H9 (cell line): ENCODE measurements around the gene PTOV1. TPM values are rescaled to one million over a fixed set of nuclear protein-coding genes. Genes with fewer than 3 reads are reported as not detected.

Experiments
- DNase-seq: peaks from one replicate; pipeline ENCODE4 v3.0.0-alpha.2; 2017
- H2AFZ ChIP-seq: one replicate; pipeline ENCODE4 v1.6.1; 2013; ENCODE audit warnings: mild to moderate bottlenecking, low read length, control low read depth, moderate library complexity
- H2AK5ac ChIP-seq: 2 replicates; pipeline ENCODE4 v1.6.1; 2013; ENCODE audit warnings: low read length, control low read depth, mixed read lengths; ENCODE audit not compliant: insufficient read length
- H2BK120ac ChIP-seq: one replicate; pipeline ENCODE4 v1.6.1; 2013; ENCODE audit warnings: low read depth, mild to moderate bottlenecking, low read length, control low read depth, inconsistent platforms; ENCODE audit not compliant: poor library complexity, severe bottlenecking
- H2BK12ac ChIP-seq: 2 replicates; pipeline ENCODE4 v1.6.1; 2013; ENCODE audit warnings: low read length, control low read depth, mixed read lengths, low read depth; ENCODE audit not compliant: insufficient read length
- H2BK15ac ChIP-seq: 2 replicates; pipeline ENCODE4 v1.6.1; 2013; ENCODE audit warnings: low read depth, low read length, control low read depth
- H2BK20ac ChIP-seq: one replicate; pipeline ENCODE4 v1.6.1; 2013; ENCODE audit warnings: low read depth, mild to moderate bottlenecking, low read length, control low read depth, inconsistent platforms; ENCODE audit not compliant: poor library complexity, severe bottlenecking
- H2BK5ac ChIP-seq: 2 replicates; pipeline ENCODE4 v1.6.1; 2013; ENCODE audit warnings: low read length, control low read depth, mixed read lengths; ENCODE audit not compliant: insufficient read length
- H3K14ac ChIP-seq: 2 replicates; pipeline ENCODE4 v1.6.1; 2013; ENCODE audit warnings: low read length, control low read depth; ENCODE audit not compliant: insufficient read depth
- H3K18ac ChIP-seq: 2 replicates; pipeline ENCODE4 v1.6.1; 2013; ENCODE audit warnings: low read depth, mild to moderate bottlenecking, mixed read lengths, low read length, control low read depth; ENCODE audit not compliant: insufficient read length
- H3K23ac ChIP-seq: 2 replicates; pipeline ENCODE4 v1.6.1; 2013; ENCODE audit warnings: low read length, control low read depth, mixed read lengths, low read depth; ENCODE audit not compliant: insufficient read length
- H3K23me2 ChIP-seq: 2 replicates; pipeline ENCODE4 v1.6.1; 2013; ENCODE audit warnings: low read depth, mild to moderate bottlenecking, mixed read lengths, low read length, control low read depth; ENCODE audit not compliant: insufficient read length, poor library complexity, severe bottlenecking
- H3K27ac ChIP-seq: 2 replicates; pipeline ENCODE4 v1.5.1; 2013; ENCODE audit warnings: low read length, control low read depth, mixed read lengths, low read depth; ENCODE audit not compliant: insufficient read length
- H3K27me3 ChIP-seq: 2 replicates; pipeline ENCODE4 v1.6.1; 2013; ENCODE audit warnings: low read length, control low read depth, inconsistent platforms; ENCODE audit not compliant: insufficient read depth
- H3K4ac ChIP-seq: 2 replicates; pipeline ENCODE4 v1.6.1; 2013; ENCODE audit warnings: low read depth, mild to moderate bottlenecking, control low read depth, inconsistent platforms, low read length, moderate library complexity
- H3K4me1 ChIP-seq: 2 replicates; pipeline ENCODE4 v1.6.1; 2013; ENCODE audit warnings: low read length, control low read depth, inconsistent platforms; ENCODE audit not compliant: insufficient read depth
- H3K4me2 ChIP-seq: 2 replicates; pipeline ENCODE4 v1.6.1; 2013; ENCODE audit warnings: low read length, control low read depth, mixed read lengths; ENCODE audit not compliant: insufficient read length, insufficient read depth
- H3K56ac ChIP-seq: 2 replicates; pipeline ENCODE4 v1.6.1; 2013; ENCODE audit warnings: low read depth, mild to moderate bottlenecking, mixed read lengths, low read length, control low read depth; ENCODE audit not compliant: insufficient read length
- H3K79me1 ChIP-seq: 2 replicates; pipeline ENCODE4 v1.6.1; 2013; ENCODE audit warnings: low read depth, mild to moderate bottlenecking, moderate library complexity, low read length, control low read depth, inconsistent platforms; ENCODE audit not compliant: insufficient read depth, poor library complexity, severe bottlenecking
- H3K79me2 ChIP-seq: 2 replicates; pipeline ENCODE4 v1.6.1; 2013; ENCODE audit warnings: low read length, control low read depth, inconsistent platforms; ENCODE audit not compliant: insufficient read depth
- H3K9ac ChIP-seq: 2 replicates; pipeline ENCODE4 v1.6.1; 2013; ENCODE audit warnings: low read length, control low read depth, mixed read lengths; ENCODE audit not compliant: insufficient read length; ENCODE audit errors: extremely low read depth
- H3K9me3 ChIP-seq: one replicate; pipeline ENCODE4 v1.6.1; 2013; ENCODE audit warnings: low read depth, low read length, inconsistent platforms; ENCODE audit not compliant: control insufficient read depth
- H3T11ph ChIP-seq: one replicate; pipeline ENCODE4 v1.6.1; 2013; ENCODE audit warnings: mild to moderate bottlenecking, low read length, control low read depth, inconsistent platforms
- H4K20me1 ChIP-seq: one replicate; pipeline ENCODE4 v1.6.1; 2013; ENCODE audit not compliant: control insufficient read depth, insufficient read length, insufficient read depth
- H4K5ac ChIP-seq: 2 replicates; pipeline ENCODE4 v1.6.1; 2013; ENCODE audit warnings: low read depth, mild to moderate bottlenecking, mixed read lengths, low read length, control low read depth; ENCODE audit not compliant: insufficient read length
- H4K8ac ChIP-seq: replicated peaks from 2 replicates; pipeline ENCODE4 v1.6.1; 2013; ENCODE audit warnings: low read length, control low read depth, mixed read lengths, low read depth; ENCODE audit not compliant: insufficient read length
- H4K91ac ChIP-seq: 2 replicates; pipeline ENCODE4 v1.6.1; 2013; ENCODE audit warnings: low read depth, mild to moderate bottlenecking, moderate library complexity, mixed read lengths, low read length, control low read depth; ENCODE audit not compliant: insufficient read length
- H3K27ac Mint-ChIP-seq, 3 experiments: 2 replicates in 2 of 3; 3 replicates in 1 of 3; pipeline ENCODE4 v1.8.0; 2020 to 2021; ENCODE audit warnings: mixed read lengths in 3 of 3, mild to moderate bottlenecking in 1 of 3, moderate library complexity in 1 of 3
- H3K27me3 Mint-ChIP-seq: 2 replicates; pipeline ENCODE4 v1.8.0; 2021; ENCODE audit warnings: low read depth, mild to moderate bottlenecking, moderate library complexity, mixed read lengths
- H3K36me3 Mint-ChIP-seq, 3 experiments: 2 replicates in 2 of 3; 3 replicates in 1 of 3; pipeline ENCODE4 v1.8.0; 2020 to 2021; ENCODE audit warnings: low read depth in 3 of 3, mixed read lengths in 3 of 3; ENCODE audit not compliant: insufficient read depth in 1 of 3
- H3K4me1 Mint-ChIP-seq, 2 experiments: 2 replicates each; pipeline ENCODE4 v1.8.0; 2020; ENCODE audit warnings: mixed read lengths in 2 of 2
- H3K4me3 Mint-ChIP-seq, 2 experiments: 2 replicates in 1 of 2; 3 replicates in 1 of 2; pipeline ENCODE4 v1.8.0; 2020 to 2021; ENCODE audit warnings: mild to moderate bottlenecking in 2 of 2, mixed read lengths in 2 of 2, moderate library complexity in 1 of 2
- H3K9me3 Mint-ChIP-seq, 2 experiments: 2 replicates in 1 of 2; 3 replicates in 1 of 2; pipeline ENCODE4 v1.8.0; 2020; ENCODE audit warnings: mild to moderate bottlenecking in 2 of 2, mixed read lengths in 2 of 2, moderate library complexity in 1 of 2
- CTCF ChIP-seq: fragments of 200-600 bp; sonication (generic); conservative IDR thresholded peaks from 3 replicates; pipeline ENCODE4 v1.8.0; 2021; ENCODE audit warnings: antibody characterized with exemption, mild to moderate bottlenecking
- WGBS: extraction: QIAGEN DNeasy Blood & Tissue Kit; methylation state at CpG from one replicate; pipeline ENCODE4 v1.1.7; 2013; ENCODE audit warnings: missing lambda C conversion rate, low lambda C conversion rate, mixed read lengths; ENCODE audit not compliant: insufficient read length; ENCODE audit errors: extremely low coverage; 5-methylcytosine and 5-hydroxymethylcytosine counted together
- total RNA-seq: library from RNA; stranded (reverse); gene quantifications from 2 replicates; pipeline ENCODE4 v1.2.1, GENCODE V29; 2021

Gene PTOV1
- total RNA-seq, 1 experiment from 2014 or later = 309 TPM

- no peak overlapping the region for H3K9ac ChIP-seq
- no peaks in the 10 kb centered on the region for H4K20me1 ChIP-seq
- H3K27ac ChIP-seq = no peak overlapping the region
- no peak overlapping the region for H4K5ac ChIP-seq
- H3K23me2 ChIP-seq = peaks cover 16% of the 10 kb centered on the region
- Mint-ChIP-seq H3K27ac (peak overlapping the region in 1 of 3 experiments; percentile 77; a peak in 1 of 7 replicates), H3K4me1 (peaks cover 21 to 27% of the 10 kb centered on the region in 2 experiments), H3K4me3 (peak overlapping the region in 1 of 2 experiments; percentile 54; a peak in 1 of 5 replicates), H3K27me3 (no peaks in the 10 kb centered on the region), H3K9me3 (no peaks in the 10 kb centered on the region), H3K36me3 (peaks cover 3 to 14% (median 8%) of the 10 kb centered on the region in 3 experiments; a peak in 6 of 7 replicates)
- no peaks in the 10 kb centered on the region; the same call in 1 of the 2 replicates for H3K79me2 ChIP-seq
- no peak overlapping the region for H2AFZ ChIP-seq
- H4K91ac ChIP-seq = no peak overlapping the region
- no peak overlapping the region for H3K14ac ChIP-seq
- no peak overlapping the region for H3K23ac ChIP-seq
- no peak overlapping the region for H3K56ac ChIP-seq
- no peak overlapping the region for H2BK120ac ChIP-seq
- no peak overlapping the region for H2AK5ac ChIP-seq
- no peaks in the 10 kb centered on the region for H3K9me3 ChIP-seq
- H2BK20ac ChIP-seq = no peak overlapping the region
- no peak for TF ChIP-seq CTCF
- no peak overlapping the region for H3K18ac ChIP-seq
- no peak overlapping the region for H3K4ac ChIP-seq
- no peaks in the 10 kb centered on the region for H3K27me3 ChIP-seq
- no peak overlapping the region for H2BK12ac ChIP-seq
- no peak overlapping the region for H4K8ac ChIP-seq
- no peak overlapping the region for H3K4me2 ChIP-seq
- H3K79me1 ChIP-seq = no peaks in the 10 kb centered on the region
- H2BK5ac ChIP-seq = no peak overlapping the region
- no peak overlapping the region for H2BK15ac ChIP-seq
- no peak for DNase-seq
- H3T11ph ChIP-seq = no peak overlapping the region
- no CpG with 5 or more reads among the region's 10 CpGs for WGBS
- H3K4me1 ChIP-seq = peaks cover 2% of the 10 kb centered on the region; the same call in 1 of the 2 replicates
Measured at GRCh38 chr19:49873834-49874233, 22.9 kb downstream of the PTOV1 start.
